HG03439 (cell line): ENCODE measurements around the gene GAS2L1.

Source experiments
- ATAC-seq: cut with Tn5 transposase; IDR thresholded peaks from one replicate; pipeline ENCODE4 v1.9.1; 2021; ENCODE audit warnings: mild to moderate bottlenecking, moderate library complexity; ENCODE audit not compliant: unreplicated experiment

Gene GAS2L1

DNA sequence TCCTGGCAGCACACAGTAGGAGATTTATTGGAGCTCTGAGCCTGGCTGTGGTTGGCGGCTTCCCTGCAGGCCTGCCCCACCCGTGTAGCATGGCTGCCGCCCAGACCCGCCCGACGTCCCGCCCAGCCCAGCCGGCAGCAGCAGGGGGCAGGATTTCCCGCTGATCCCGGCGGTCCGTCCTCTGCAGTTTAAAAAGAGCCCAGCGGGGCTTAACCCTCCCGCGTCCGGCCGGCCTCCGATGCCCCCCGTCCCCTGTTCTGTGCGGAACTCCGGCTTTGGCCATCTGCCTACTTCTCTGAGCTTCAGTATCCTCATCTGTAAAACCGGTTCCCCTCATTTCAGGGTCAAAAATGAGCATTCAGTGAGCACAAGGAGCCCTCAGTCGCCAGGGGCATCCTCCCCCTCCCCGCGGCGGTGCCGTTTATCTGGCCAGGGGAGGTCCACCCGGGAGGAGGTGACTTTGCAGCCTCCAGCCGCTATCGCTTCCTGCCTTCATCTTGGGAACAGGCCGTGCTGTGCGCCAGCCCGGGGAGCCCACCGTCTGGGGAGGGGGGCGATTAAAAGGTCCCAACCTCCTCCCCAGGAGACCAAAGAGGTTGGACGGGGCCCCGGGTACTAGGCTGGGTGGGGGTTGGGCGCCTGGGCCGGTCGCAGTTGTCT lies at the start of gene GAS2L1:
Gene GAS2L1, plus strand, starts transcription at position 476 of the 660 bp plus-strand sequence. CDS start 1,456 bp downstream, outside the sequence.
- no peak for ATAC-seq

DNA sequence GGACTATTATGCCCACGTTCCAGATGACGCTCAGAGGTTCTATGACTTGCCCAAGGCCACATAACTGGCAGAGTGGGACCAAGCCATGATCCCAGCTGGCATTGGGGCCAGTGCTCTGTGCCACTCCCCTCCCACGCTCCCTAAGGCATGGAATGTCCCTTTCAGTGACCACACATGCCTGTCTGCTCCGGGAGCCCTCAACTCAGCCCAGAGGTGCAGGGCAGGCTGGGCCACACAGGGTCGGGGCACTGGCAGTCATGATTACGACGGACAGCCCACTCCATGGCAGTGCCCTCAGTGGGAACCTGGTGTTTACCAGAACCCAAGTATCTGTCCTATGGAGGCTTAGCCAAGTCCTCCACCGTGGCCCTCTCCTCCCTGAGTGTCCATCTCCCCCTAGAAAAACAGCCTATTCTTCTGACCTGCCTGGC lies 48.7 kb upstream of the GAS2L1 start:
- ATAC-seq, result no peak

DNA sequence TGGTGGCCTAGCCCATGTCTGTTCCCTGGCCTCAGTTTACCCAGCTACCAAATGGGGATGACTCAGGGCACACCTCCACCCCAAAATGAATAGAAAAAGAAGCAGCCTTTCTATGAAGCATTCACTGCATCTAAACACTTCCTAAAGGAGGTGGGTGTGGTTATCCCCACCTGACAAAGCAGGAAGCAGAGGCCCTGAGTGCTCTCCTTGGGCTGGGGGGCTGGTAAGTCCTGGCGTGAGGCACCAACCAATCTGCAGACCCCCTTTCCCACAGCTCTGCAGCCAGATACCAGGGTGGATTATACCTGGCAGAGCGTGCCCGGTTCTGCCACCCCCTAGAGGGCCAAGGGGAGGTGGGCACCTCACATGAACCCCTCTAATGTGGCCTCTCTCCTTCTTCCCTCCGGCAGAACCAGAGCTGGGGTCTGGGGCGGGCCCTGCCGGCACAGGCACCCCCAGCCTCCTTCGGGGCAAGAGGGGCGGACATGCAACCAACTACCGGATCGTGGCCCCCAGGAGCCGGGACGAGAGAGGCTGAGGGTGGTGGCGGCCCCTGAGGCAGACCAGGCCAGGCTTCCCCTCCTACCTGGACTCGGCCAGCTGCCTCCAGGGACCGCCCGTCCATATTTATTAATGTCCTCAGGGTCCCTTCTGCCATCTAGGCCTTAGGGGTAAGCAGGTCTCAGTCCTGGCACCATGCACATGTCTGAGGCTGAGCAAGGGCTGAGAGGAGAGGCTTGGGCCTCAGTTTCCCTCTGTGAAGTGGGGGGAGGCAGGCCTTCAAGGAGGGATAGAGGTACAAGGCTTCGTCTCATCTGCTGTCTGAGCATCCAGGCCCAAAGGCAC lies 47.8 kb upstream of the GAS2L1 start:
- ATAC-seq, result no peak

DNA sequence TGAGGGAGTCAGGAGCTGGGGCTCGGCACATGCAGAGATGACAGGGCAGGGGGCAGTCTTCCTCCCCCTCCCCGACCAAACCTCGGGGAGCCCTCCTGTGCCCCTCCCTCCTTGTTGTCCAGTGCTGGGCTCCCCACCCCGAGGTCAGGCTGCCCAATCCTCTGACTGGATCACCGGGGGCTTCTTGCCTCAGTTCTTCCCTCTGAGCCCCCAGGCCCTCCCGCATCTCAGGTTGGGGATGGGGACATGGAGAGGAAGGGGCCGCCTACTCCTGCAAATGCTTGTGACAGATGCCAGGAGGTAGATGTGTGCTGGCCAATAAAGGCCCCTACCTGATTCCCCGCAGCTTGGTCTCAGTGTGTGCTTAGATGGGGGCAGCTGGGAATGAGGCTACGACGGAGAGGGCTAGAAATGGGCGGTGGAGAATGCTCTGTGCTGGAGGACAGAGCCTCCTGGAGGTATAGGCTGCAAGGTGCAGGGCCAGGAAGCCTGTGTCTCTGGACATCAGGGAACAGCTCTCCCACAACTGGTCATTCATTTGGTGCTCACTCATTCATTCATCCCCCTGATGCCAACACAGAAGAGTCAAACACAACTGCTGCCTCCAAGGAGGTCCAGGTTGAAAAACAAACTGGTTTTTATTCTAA lies 47.1 kb upstream of the GAS2L1 start:
- ATAC-seq, result no peak

DNA sequence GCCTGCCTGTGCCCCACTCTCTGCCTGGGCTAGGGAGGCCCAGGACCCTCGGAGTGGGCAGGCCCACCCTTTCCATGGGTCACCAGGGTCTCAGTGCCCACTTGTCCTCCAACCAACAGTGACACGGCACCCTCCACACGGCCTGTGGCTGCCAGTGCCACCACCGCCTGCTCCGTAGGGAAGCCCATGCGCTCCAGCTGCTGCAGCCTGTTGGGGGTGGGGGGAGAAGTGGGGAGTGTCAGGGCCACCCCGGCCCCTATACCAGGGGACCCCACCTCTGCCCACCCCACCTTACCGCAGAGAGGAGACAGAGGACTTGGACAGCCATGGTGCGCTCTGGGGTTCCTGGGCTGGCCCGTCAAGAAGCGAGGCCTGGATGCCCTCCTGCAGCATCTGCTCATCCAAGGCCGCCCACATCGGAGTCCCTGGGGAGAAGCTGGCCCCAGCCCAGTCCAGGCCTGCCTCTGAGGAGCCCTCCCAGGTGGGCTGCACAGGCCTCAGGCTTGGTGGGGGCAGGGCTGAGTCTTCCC lies 46.4 kb upstream of the GAS2L1 start:
- no peak for ATAC-seq

DNA sequence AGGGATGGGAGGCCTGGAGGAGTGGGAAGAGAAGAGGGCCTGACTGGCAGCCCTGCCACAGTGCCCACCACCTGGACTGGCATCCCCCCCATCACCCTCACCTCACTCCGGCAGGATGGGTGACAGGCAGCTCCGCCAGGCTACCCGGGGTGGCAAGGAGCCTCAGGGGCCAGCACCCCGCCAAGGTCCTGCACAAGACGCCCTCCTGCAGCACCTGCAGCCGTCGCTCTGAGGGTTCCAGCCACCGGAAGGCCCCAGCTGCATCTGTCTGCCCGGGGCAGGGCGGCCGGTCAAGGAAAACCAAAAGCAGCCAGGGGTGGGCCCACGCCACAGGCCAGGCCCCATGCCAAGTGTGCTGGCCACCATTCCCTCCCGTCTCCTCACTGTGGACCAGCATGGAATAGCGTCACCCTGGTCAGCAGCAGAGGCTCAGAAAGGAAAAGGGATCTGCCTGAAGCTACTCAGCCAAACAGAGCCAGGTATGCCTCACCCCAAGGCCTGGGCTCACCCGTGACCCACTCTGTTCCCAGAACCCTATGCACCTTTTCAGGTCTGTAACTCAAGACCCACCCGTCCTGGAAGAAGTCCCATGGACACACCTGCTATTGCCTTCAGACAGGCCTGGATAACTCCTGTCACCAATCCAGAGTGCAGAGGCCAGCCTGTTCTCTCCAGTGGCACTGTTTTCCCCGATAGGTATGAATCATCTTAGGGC lies 45.7 kb upstream of the GAS2L1 start:
- no peak for ATAC-seq

DNA sequence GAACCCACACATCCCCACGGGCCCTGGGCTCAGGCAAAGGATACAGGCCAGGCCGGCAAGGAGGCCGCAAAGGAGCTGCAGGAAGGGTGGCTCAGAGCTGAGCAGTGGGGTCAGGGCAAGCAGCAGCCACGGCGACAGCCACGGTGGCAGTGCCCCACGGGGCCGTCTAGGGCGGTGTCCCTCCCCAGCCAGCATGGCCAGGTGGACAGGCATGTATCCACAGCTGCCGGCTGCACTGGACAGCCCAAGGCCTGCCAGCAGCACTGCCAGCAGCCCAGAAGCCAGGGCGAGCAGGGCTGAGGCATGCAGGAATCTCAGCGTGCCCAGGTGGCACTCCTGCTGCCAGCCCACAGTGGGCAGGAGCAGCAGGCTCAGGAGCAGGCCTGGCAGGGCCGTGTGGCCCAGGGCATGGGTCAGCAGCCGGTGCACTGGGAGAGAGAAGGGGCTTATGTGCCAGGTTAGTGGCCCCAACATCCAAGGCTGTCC lies 42.6 kb upstream of the GAS2L1 start:
- ATAC-seq, result no peak

DNA sequence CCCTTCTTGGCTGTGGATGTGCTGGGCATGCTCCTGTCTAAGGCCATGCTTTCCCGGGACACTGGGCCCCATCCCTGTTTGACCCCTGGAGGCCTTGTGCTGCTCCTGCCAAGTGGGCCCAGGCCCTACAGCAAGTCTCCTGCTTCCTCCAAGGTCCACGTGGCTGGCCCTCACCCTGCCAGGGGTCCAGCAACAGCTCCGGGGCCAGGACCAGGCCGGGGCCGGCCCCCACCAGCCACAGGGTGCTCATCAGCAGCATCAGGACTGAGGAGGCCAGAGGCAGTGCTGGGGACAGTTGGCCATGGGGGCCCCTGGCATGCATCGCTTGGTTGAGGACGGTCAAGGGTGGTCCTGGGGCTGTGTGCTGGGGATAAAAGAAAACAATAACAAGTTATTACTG lies 41.1 kb upstream of the GAS2L1 start:
- ATAC-seq, result no peak

DNA sequence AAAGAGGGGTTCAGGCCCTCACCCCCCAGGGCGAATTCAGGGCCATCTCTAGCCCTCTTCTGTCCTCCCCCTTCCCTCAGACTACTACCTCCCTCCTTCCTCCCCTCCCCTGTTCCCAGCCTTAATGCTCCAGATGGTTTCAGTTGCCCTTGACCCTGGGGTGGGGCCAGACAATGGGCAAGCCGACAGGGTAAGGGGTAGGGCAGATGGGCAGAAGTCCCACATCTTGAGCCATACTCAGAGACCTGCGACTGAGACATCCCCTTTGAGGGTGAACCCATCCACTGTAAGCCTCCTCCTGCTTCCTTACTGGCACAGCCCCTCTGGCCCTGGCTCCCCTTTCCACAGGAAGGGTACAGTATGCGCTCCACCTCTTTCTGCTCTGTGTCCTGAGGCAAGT lies 40.5 kb upstream of the GAS2L1 start:
- no peak for ATAC-seq

DNA sequence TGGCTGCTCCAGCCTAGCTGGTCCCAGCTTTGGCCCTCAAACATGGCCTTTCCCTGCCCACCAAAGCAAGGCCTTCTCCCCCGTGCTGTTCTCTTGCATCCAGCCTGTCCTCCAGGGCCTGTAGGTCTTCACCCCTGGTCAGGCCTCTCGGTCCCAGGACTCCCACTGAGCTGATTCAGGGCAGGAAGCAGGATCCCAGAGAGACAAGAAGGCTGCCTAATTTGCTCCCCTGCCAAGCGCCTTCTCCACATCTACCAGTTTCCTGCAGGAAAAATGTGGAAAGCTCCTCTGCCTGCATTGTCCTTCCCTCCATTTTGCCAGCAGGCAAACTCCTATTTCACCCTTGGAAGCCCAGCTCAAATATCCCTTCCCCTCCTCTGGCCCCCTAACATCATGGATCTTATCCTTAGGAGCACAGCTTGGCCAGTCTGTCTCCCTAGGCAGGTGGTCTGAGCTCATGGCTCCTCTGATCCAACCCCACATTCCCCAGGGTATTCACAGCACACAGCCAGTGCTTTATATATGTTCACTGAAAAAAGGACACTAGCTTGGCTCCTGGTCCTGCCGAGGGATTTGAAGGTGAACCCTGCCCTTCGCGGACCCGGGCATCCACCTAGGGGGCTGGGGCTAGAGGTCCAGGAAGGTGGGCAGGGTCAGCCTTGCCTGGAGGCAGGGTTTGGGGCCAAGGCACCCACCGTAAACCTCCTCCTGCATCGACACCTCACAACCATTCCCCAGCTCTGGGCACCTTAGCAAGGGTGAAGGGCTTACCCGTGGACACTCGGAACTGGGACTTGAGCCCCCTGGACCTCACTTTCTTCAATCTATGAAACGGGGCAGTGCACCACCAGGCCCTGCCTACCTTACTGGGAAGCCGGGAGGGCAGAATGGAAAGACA lies 39.6 kb upstream of the GAS2L1 start:
- no peak for ATAC-seq

DNA sequence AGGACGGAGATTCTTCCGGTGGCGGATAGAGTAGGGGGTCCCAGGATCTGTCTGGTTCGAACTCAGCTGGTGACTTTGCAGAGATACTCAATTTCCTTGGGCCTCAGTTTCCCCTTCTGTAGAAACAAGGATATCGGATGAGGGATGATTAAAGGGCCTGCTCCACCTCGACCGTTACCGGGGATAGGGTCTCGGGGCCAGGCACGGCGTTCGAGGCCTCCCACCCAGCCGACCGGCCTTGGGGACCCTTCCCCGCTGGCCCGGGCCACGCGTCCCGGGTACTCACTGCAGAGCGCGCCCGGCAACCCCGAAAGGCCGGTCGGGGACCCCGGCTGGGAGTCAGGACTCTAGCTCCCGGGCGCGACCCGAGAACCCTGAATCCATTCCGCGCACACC lies 39.0 kb upstream of the GAS2L1 start:
- ATAC-seq, result no peak

DNA sequence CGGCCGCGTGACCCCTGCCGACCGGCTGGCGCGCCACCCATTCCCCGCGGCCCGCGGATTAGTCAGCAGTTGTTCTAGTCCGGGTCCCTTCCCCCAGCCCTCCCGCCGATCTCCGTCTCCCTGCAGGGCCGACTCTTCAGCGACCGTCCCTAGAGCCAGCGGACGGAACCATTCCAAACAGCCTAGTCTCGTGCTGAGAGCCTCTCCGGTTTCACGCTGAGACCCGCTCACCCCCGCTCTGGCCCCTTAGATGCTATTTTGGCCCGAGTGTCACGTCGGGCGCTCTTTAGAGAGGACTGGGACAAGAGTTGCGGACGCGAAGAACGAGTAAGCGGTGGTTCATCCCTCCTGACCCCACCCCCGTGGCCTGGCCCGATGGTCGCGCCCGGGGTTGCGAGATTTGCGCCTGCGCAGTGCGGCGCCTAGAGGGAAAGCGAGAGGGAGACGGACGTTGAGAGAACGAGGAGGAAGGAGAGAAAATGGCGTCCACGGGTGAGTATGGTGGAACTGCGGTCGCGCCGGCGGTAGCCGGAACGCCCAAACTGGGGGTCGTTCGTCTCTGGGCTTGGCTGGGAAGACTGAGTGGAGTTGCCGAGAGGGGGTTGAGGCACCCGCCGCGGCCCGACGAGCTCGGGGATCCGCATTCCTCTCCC lies 38.5 kb upstream of the GAS2L1 start, which contains the start of the genes EWSR1 and RHBDD3:
Gene EWSR1, plus strand, starts transcription at position 411 of the 653 bp plus-strand sequence. Its CDS starts 69 bp downstream, at position 480.
Gene RHBDD3, minus strand, starts transcription at position 124 of the 653 bp plus-strand sequence. CDS start 2,355 bp downstream, outside the sequence.
- ATAC-seq, result peak; percentile 83

DNA sequence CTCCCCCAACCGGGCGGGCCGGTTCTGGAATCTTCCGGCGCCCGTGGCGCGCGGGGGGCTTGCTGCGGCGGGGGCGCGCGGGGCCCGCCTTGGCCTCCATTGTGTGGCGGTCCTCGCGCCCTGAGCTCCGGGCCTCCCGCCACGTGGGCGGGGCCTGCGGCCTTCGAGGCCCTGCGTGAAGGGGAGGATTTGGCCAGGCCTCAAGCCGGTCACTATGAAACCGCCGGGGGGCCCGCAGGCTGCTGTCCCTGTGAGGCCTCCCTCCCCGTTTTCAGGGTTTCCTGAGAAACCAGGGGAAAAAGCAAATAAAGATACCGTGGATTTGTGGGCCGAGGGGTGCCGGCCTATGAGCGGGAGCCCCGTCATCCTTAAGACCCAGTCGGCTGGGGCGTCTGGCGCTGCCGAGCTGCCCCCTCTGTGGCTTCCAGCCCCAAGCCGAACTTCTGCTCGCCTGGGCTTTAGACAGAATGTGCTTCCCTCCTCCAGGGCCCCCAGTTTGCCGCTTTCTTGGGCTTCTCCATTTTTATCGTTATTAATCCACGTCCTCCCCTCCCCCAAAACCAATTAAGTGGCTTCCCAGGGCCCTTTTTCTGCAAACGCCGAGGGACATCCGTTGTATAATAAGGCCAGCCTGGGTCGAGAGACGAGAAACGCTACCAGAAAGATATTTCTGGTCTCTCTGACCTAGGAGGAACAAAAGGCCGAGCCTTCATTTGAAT lies 37.8 kb upstream of the GAS2L1 start:
- peak; percentile 33 for ATAC-seq

DNA sequence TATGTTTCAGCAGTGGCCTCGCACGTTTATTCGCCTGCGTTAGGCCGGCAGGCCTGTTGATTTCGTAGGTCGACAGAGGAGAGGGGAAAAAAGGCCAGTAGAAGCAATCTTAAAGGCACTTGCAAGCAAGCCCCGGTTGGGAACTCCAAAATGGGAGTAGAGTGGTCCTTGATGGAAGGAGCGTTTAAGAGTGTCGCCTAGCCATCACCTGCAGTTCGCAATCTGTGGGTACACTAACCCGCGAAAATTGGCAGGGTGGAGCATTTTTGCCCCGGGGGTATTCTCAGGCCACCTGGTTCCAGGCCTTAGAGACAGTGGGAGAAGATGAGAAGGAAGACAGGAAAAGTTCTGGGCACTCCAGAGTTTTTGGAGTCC lies 37.2 kb upstream of the GAS2L1 start:
- no peak for ATAC-seq

DNA sequence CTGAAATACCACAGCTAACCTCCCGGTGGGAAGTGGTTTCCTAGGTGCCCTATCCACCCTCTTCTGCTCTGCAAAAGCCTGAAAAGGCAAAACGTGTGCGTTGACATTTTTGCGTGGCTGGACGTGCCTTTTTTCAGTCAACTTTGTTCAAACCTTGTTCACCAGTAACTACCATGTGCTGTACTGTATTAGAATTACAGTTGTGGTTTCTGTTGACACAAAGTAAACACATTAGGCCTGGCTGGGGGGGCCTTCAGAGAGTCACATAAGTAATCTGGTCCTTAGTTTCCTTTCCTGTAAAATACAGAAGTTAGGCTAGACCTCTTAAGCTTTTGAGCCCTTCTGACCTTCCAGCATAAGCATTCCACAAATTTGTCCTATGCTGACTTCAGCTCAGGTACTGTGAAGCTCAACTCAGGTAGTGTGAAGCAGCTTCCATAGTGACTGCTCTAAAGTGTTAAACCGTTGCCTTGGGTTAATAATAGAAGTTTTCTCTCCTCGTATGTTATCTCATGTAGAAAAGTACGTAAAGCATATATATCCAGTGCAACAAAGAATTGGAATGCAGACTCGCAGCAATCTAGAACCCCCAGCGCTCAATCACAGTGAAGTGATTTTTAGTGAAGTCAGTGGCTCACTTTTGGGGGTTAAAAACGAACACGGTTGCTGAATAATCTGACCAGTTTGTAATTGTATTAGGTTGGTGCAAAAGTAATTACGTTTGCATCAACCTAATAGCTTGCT lies 36.5 kb upstream of the GAS2L1 start:
- no peak for ATAC-seq

DNA sequence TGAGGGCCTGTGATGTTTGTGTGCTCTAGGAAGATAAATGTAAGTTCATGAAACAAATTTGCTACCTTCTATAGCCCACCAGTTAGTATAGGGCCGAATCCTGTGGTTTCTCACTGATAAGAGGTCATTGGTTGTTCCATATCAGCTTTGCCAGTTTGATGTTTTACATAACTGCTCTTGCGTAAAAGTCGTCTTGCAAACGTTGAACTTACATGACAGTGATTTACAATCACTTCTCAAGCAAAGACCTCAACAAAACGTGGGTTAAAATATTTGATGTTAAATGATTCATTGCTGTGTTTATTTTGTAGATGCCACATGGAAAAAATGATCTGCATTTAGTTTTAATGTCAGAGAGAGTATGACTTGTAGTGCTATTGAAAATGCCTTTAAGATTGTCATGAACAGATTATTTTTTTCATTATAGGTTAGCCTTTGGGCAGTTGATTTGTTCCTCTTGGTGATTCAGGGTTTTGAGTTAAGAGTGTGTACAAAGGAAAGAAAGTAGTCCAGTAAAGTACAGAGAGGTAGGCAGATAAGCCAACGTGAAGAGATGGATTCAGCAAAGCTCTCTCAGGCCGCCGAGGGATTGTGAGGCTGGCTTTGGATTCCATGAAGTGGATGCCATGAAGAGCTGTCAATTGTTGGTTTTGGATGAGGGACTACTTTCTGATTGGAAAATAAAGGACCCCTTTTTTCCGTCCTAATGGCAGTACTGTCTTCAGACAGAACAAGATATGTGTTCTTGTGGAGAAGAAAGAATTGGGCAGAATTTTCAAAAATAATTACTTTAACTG lies 35.8 kb upstream of the GAS2L1 start:
- ATAC-seq, result no peak

DNA sequence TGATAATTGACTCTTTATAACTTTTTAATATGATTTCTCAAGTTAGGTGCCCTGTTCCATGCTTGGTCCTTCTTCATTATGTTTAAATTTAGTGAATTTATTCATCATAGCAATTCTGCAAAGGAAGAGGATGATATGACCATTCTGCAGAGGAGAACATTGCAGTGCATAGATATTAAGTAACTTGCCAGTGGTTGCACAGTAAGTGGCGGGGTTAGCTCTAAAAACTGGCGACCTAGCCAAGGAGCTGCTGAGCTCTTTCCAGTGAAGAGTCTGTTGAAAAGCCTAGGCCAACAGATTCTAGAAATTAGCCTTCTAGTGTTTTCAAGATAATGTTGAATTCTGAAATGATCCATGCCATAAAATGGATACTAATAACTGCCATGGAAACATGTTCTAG lies 33.8 kb upstream of the GAS2L1 start:
- no peak for ATAC-seq
